ENCODE measurements around the gene TEAD1.

DNA sequence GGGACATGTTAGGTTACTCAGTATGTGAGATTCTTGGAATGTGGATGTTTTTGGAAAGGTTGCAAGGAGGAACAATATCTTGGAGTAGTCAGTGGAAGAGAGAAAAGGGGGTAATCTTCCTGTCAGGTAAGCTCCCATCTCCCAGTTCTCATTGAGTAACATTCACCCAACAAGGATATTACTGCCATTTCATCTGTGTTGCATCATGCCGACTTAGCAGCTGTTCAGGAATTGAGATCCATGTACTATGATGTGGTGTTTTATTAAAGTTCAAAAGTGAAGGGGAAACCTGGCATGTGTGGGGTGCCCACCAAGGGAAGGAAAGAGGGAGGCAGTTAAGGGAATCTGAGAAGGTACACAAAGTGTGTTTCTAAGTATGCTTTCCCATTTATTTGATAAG is 276.4 kb downstream of the TEAD1 start:
- TF ChIP-seq POLR2A (IDR thresholded peaks at IDR 0.05) = no peak
- TF ChIP-seq, protein P1, sequence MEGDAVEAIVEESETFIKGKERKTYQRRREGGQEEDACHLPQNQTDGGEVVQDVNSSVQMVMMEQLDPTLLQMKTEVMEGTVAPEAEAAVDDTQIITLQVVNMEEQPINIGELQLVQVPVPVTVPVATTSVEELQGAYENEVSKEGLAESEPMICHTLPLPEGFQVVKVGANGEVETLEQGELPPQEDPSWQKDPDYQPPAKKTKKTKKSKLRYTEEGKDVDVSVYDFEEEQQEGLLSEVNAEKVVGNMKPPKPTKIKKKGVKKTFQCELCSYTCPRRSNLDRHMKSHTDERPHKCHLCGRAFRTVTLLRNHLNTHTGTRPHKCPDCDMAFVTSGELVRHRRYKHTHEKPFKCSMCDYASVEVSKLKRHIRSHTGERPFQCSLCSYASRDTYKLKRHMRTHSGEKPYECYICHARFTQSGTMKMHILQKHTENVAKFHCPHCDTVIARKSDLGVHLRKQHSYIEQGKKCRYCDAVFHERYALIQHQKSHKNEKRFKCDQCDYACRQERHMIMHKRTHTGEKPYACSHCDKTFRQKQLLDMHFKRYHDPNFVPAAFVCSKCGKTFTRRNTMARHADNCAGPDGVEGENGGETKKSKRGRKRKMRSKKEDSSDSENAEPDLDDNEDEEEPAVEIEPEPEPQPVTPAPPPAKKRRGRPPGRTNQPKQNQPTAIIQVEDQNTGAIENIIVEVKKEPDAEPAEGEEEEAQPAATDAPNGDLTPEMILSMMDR (IDR thresholded peaks at IDR 0.05) = no peak
